Ectodermal cell (in vitro differentiated cells): ENCODE measurements around the gene LMCD1.

Experiments used
- H3K27ac ChIP-seq: 2 replicates; pipeline ENCODE4 v1.7.0; 2013; ENCODE audit warnings: mild to moderate bottlenecking, low read depth, low read length; ENCODE audit not compliant: insufficient read depth, poor library complexity, severe bottlenecking
- H3K27me3 ChIP-seq: 2 replicates; pipeline ENCODE4 v1.7.0; 2013; ENCODE audit warnings: mild to moderate bottlenecking, low read length; ENCODE audit not compliant: insufficient read depth, control insufficient read depth, poor library complexity, severe bottlenecking
- H3K36me3 ChIP-seq: one replicate; pipeline ENCODE4 v1.7.0; 2013; ENCODE audit warnings: low read length; ENCODE audit not compliant: control insufficient read depth, insufficient read depth
- H3K4me1 ChIP-seq: one replicate; pipeline ENCODE4 v1.7.0; 2013; ENCODE audit warnings: low read length; ENCODE audit not compliant: control insufficient read depth, insufficient read depth
- H3K4me3 ChIP-seq: 2 replicates; pipeline ENCODE4 v1.7.0; 2013; ENCODE audit warnings: low read depth, low read length, control low read depth; ENCODE audit not compliant: insufficient read depth
- H3K9me3 ChIP-seq: 2 replicates; pipeline ENCODE4 v1.7.0; 2013; ENCODE audit warnings: mild to moderate bottlenecking, low read length, moderate library complexity; ENCODE audit not compliant: control insufficient read depth
- WGBS, 2 experiments: methylation state at CpG; one replicate each; pipeline ENCODE4 v1.1.7; 2013; ENCODE audit warnings: missing lambda C conversion rate in 2 of 2; 5-methylcytosine and 5-hydroxymethylcytosine counted together

LMCD1 gene

DNA sequence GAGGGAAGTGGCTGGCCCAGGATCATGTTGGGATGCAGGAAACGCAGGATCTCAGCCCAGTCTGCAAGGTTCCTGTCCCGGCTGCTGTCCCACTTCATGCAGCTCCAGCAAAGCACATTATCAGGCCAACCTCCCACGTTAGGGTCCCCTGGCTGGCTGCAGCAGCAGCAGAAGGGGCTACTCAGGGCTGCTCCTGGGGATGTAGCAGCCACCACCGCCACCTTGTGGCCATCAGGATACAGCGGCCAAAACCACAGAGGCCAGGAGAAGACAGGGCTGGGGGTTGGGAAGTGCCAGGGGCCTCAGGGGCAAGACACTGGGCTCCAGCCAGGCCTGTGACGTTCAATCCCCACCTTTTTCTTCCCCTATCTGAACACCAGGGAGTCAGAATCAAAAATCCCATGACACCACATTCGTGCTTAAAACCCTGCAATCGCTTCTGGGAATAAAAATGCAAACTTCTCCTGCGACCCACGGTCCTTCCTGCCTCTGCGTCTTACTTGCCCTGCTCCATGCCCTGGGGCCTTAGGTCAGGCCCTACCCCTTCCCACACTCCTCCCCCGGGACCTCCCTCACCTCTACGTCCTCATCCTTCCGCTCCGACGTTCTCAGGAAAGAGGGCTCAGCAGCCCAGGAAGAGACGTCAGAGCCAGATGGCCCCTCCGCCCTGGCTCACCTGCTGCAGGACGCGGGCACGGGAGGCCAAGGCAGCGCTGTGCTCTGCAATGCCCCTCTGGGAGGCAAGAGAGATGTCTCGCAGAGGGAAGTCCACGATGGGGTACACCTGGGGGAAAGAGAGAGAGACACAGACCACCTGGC, 121.5 kb downstream of the LMCD1 start:
- no peaks in the 10 kb centered on the region for H3K9me3 ChIP-seq
- H3K27me3 ChIP-seq: no peaks in the 10 kb centered on the region
- H3K4me1 ChIP-seq: peaks cover 24% of the 10 kb centered on the region
- no peak overlapping the region for H3K27ac ChIP-seq
- WGBS, 2 experiments: 54 to 55% methylated on average over 24 of the region's 24 CpGs
- no peaks in the 10 kb centered on the region for H3K36me3 ChIP-seq
- no peak overlapping the region for H3K4me3 ChIP-seq

DNA sequence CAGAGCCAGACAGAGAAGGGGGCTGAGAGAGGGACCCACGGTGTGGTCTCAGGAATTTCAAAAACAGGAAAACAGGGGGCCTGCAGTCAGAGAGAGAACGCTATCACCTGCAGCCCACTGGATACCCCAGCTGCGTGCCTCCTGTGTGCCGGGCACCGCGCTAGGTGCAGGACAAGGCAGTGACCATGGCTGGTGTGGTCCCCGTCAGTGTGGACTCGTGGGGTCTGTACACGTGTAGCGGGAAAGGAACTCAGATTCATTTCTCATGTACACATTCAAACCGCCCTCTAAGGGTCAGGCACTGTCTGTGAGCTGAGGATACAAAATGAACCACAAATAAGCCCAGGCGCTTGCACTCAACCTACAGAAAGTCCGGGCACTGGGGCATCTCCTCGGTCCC, 122.1 kb downstream of the LMCD1 start:
- H3K4me3 ChIP-seq: no peak overlapping the region
- 92 to 94% methylated on average over 14 of the region's 14 CpGs for WGBS, 2 experiments
- no peaks in the 10 kb centered on the region for H3K9me3 ChIP-seq
- H3K27me3 ChIP-seq: no peaks in the 10 kb centered on the region
- no peaks in the 10 kb centered on the region for H3K36me3 ChIP-seq
- peaks cover 24% of the 10 kb centered on the region for H3K4me1 ChIP-seq
- H3K27ac ChIP-seq: no peak overlapping the region
